Neural crest cell (in vitro differentiated cells): ENCODE data around the gene KRTAP10-1. TPM values are rescaled to one million over a fixed set of nuclear protein-coding genes. Genes with fewer than 3 reads are reported as not detected.
"Not testable (repeated sequence)": the region's sequence is repeated elsewhere in the genome, so short reads cannot be mapped to it uniquely, and the experiment has no call there.

Source experiments
- DNase-seq: peaks from one replicate; pipeline ENCODE4 v3.0.0; 2021; ENCODE audit warnings: low read depth, mixed read lengths, low spot score
- H3K27ac Mint-ChIP-seq: one replicate; pipeline ENCODE4 v1.8.0; 2021; ENCODE audit warnings: mild to moderate bottlenecking, mixed read lengths; ENCODE audit not compliant: unreplicated experiment
- H3K27me3 Mint-ChIP-seq: 2 replicates; pipeline ENCODE4 v1.8.0; 2021; ENCODE audit warnings: low read depth, mild to moderate bottlenecking, mixed read lengths
- H3K36me3 Mint-ChIP-seq: 2 replicates; pipeline ENCODE4 v1.8.0; 2021; ENCODE audit warnings: low read depth, mild to moderate bottlenecking, mixed read lengths
- H3K4me1 Mint-ChIP-seq: 2 replicates; pipeline ENCODE4 v1.8.0; 2021; ENCODE audit warnings: mixed read lengths
- H3K4me3 Mint-ChIP-seq: one replicate; pipeline ENCODE4 v1.8.0; 2021; ENCODE audit warnings: mild to moderate bottlenecking, mixed read lengths
- H3K9me3 Mint-ChIP-seq: 2 replicates; pipeline ENCODE4 v1.8.0; 2021; ENCODE audit warnings: mixed read lengths
- total RNA-seq: library from RNA; stranded (reverse); gene quantifications from 2 replicates; pipeline ENCODE4 v1.2.1, GENCODE V29; 2021
- TF ChIP-seq, protein P1 (sequence below): fragments of 200-600 bp; sonication (generic); conservative IDR thresholded peaks from 2 replicates; pipeline ENCODE4 v1.5.0; 2021; ENCODE audit warnings: antibody characterized with exemption, mild to moderate bottlenecking

Gene KRTAP10-1
- total RNA-seq, 1 donor from 2014 or later: not detected

GRCh38 chr21:44576025-44576420, 36.0 kb upstream of the KRTAP10-1 start:
- DNase-seq: no peak
- H3K27ac Mint-ChIP-seq: no peak overlapping the region
- H3K36me3 Mint-ChIP-seq: peaks cover 8% of the 10 kb centered on the region
- H3K4me3 Mint-ChIP-seq: no peak overlapping the region
- H3K4me1 Mint-ChIP-seq: no peaks in the 10 kb centered on the region
- TF ChIP-seq, protein P1, sequence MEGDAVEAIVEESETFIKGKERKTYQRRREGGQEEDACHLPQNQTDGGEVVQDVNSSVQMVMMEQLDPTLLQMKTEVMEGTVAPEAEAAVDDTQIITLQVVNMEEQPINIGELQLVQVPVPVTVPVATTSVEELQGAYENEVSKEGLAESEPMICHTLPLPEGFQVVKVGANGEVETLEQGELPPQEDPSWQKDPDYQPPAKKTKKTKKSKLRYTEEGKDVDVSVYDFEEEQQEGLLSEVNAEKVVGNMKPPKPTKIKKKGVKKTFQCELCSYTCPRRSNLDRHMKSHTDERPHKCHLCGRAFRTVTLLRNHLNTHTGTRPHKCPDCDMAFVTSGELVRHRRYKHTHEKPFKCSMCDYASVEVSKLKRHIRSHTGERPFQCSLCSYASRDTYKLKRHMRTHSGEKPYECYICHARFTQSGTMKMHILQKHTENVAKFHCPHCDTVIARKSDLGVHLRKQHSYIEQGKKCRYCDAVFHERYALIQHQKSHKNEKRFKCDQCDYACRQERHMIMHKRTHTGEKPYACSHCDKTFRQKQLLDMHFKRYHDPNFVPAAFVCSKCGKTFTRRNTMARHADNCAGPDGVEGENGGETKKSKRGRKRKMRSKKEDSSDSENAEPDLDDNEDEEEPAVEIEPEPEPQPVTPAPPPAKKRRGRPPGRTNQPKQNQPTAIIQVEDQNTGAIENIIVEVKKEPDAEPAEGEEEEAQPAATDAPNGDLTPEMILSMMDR: no peak
- H3K9me3 Mint-ChIP-seq: peaks cover 11% of the 10 kb centered on the region
- H3K27me3 Mint-ChIP-seq: peaks cover 2% of the 10 kb centered on the region

- TF ChIP-seq, protein P1: no peak
- Mint-ChIP-seq H3K4me3 (no peak overlapping the region), H3K9me3 (peaks cover 11% of the 10 kb centered on the region), H3K27me3 (peaks cover 2% of the 10 kb centered on the region), H3K4me1 (no peaks in the 10 kb centered on the region), H3K27ac (no peak overlapping the region), H3K36me3 (peaks cover 10% of the 10 kb centered on the region)
- no peak for DNase-seq
Observed at GRCh38 chr21:44575307-44576024, 35.5 kb upstream of the KRTAP10-1 start.

DNA sequence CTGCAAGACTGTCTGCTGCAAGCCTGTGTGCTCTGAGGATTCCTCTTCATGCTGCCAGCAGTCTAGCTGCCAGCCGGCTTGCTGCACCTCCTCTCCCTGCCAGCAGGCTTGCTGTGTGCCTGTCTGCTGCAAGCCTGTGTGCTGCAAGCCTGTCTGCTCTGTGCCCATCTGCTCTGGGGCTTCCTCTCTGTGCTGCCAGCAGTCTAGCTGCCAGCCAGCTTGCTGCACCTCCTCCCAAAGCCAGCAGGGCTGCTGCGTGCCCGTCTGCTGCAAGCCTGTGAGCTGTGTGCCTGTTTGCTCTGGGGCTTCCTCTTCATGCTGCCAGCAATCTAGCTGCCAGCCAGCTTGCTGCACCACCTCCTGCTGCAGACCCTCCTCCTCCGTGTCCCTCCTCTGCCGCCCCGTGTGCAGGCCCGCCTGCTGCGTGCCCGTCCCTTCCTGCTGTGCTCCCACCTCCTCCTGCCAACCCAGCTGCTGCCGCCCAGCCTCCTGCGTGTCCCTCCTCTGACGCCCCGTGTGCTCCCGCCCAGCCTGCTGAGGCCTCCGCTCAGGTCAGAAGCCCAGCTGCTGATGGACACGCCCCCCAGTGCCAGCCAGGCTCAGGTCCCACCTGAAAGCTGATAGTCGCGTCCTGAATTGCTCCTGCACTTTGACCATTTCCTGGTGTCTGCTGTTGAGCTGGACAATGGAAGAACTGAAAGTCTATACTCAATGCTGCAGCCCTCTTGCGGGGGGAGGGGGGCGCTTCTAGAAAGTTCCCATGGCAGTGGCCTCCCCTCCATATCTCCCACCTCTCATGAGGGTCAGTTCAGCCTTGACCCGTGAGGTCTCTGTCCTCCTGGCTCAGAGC, 34.7 kb upstream of the KRTAP10-1 start:
- Mint-ChIP-seq H3K27me3 (peaks cover 2% of the 10 kb centered on the region), H3K9me3 (peaks cover 13% of the 10 kb centered on the region), H3K4me3 (no peak overlapping the region), H3K36me3 (peaks cover 11% of the 10 kb centered on the region), H3K27ac (no peak overlapping the region), H3K4me1 (no peaks in the 10 kb centered on the region)
- no peak for DNase-seq
- TF ChIP-seq, protein P1: no peak

DNA sequence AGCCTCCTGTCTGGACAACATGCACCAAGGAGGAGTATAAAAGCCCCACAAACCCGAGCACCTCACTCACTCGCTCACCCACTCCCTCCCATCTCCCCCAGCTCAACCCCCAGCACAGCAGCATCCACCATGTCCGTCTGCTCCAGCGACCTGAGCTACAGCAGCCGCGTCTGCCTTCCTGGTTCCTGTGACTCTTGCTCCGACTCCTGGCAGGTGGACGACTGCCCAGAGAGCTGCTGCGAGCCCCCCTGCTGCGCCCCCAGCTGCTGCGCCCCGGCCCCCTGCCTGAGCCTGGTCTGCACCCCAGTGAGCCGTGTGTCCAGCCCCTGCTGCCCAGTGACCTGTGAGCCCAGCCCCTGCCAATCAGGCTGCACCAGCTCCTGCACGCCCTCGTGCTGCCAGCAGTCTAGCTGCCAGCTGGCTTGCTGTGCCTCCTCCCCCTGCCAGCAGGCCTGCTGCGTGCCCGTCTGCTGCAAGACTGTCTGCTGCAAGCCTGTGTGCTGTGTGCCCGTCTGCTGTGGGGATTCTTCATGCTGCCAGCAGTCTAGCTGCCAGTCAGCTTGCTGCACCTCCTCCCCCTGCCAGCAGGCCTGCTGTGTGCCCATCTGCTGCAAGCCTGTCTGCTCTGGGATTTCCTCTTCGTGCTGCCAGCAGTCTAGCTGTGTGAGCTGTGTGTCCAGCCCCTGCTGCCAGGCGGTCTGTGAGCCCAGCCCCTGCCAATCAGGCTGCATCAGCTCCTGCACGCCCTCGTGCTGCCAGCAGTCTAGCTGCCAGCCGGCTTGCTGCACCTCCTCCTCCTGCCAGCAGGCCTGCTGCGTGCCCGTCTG, 33.8 kb upstream of the KRTAP10-1 start, which contains the start of gene KRTAP10-4:
TSS of gene KRTAP10-4 (plus strand) at position 100 of the 827 bp plus-strand sequence. CDS start at position 130, 30 bp downstream.
- not testable (repeated sequence) for DNase-seq, H3K27me3 Mint-ChIP-seq, H3K4me3 Mint-ChIP-seq, H3K4me1 Mint-ChIP-seq
- H3K36me3 Mint-ChIP-seq: peaks cover 11% of the 10 kb centered on the region
- H3K27ac Mint-ChIP-seq: peak within 1 kb of the TSS; percentile 43
- H3K9me3 Mint-ChIP-seq: peaks cover 13% of the 10 kb centered on the region

- no peak for DNase-seq
- Mint-ChIP-seq H3K36me3 (peaks cover 8% of the 10 kb centered on the region), H3K4me3 (no peak overlapping the region), H3K9me3 (peaks cover 11% of the 10 kb centered on the region), H3K27me3 (peaks cover 2% of the 10 kb centered on the region), H3K27ac (peak overlapping the region; percentile 43), H3K4me1 (no peaks in the 10 kb centered on the region)
- TF ChIP-seq, protein P1: no peak
Observed at GRCh38 chr21:44572959-44573583, 33.1 kb upstream of the KRTAP10-1 start.
